ENCODE measurements around the gene RALGDS.

GRCh38 chr9:133139246-133140173, 18.5 kb upstream of the RALGDS start:
- TF ChIP-seq CTCF (conservative IDR thresholded peaks at IDR 0.05) (no peak), ZFX (IDR thresholded peaks at IDR 0.05) (no peak)

Data from C4-2B (cell line).